ENCODE results near the gene LEF1.

- TF ChIP-seq CTCF (IDR thresholded peaks at IDR 0.05), result no peak
- no peak for TF ChIP-seq POLR2A (IDR thresholded peaks at IDR 0.05)
These were observed 49.4 kb downstream of the LEF1 start for GRCh38 chr4:108119199-108119800.
